ENCODE results near the gene STAP2.

The STAP2 gene

DNA sequence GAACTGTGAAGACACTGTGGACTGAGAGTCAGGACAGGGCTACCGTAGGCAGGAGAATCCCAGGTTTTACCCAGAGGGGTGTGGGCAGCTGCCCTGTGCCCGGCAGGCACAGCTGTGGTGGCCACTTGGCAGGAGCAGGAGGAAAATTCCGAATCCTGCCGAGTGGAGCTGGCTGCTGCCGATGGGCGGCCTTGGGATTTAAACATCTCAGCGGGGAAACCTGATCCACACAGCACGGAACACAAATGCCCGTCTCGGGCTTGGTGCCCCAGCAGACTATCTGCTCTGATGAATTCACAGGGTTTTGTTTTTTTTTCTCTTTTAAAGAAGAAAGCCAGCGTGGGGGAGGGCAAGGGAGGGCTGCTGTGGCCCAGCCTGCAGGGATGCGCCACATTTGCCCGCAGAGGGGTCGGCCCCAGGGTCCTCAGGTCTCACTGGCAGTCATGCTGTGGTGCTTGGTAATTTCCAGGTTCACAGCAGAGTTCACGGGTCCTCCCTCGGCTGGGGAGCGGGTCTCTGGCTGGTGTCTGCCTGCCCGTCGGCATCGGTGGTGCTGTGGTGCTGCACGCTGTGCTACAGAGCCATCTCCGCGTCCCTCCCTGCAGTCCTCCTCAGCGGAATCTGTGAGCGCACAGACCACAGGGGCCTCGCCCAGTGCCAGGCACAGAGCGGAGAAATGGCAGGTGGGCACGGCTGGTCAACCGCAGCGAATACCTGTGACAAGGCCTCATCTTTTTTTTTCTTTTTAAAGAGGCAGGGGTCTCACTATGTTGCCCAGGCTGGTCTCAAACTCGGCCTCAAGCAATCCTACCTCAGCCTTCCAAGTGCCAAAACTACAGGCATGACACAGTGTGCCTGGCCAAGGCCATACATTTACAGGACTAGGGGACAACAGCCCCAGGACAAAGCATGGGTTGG is 32.9 kb upstream of the STAP2 start:
- DNase-seq (ENCODE audit: low read depth, low spot score): no peak

DNA sequence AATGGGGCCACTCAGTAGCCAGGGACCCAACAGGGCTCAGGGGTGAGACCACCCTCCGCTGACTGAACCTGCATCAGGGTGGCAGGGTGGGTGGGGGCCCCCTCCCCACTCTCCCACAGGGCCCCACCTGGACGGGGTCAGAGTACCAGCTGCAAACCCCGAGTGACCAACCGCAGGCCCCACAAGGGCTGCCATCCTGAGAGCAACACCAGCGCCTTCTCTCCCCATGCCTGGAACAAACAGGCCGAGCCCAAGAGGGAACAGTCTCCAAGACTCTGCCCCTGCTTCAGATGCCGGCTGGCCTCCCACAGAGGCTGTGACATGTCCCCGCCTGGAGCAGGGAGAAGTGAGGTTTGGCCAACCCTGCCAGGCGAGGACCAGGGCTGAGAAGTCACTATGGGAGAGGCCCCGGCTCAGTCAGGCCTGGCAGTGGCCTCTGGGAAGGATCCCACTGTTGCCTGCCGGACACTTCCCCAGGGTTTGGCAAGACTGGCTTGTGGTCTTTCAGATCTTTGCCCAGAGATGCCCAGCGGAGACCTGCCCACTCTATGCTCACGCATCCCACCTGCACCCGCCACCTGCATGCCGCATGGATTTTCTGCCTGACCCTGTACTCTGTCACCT is 31.9 kb upstream of the STAP2 start:
- DNase-seq (ENCODE audit: low read depth, low spot score): no peak

DNA sequence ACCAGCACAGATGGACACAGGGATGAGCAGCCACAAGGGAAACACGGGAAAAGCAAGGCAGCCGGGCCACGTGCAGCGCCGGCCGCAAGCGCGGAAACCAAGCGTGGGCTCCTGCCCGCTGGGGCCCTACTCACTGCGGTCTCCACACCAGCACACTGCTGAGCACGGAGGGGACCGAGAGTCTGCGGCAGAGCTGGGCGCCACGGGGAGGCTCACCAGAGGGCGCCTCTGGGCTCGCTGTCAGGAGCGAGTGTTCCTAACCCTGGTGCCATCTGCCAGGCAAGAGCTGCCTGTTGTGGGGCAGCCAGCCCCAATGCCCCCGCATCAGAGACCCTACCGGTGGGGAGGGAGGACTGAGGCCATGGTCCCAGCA is 31.2 kb upstream of the STAP2 start:
- no peak for DNase-seq (ENCODE audit: low read depth, low spot score)

DNA sequence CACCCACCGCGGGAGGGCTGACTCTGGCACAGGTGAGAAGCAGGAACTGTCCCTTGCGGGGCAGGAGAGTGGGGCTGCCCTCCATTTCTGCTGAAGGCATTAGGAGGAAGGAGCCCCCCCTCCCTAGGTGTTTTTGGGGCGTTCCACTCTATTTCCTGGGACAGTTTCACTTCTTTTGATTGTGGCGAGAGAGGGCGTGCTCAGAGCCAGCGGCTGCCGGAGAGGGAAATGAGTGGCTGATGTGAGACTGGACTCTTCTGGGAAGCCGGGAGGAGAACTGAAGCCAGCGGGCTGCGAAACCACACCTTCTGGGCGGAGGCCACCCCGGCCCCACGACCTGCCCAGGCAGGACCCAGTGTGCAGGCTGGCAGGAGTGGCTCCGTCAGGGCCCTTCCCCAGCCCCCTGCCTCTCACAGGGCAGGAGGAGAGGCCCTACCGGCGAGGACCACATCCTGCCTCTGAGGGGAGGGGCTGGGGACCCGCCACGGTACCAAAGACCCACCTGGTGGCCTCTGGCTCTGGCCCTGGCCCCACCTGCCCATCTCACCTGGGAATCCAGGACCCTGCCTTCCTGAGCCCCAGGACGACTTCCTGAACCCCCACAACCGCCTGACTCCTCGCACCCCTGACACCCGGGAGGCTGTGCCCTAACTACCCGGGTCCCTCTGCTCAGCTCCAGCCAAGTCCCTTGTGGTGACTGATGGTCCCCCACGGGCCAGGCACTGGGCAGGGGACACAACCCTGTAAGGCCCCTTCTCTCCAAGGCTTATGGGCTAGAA is 30.7 kb upstream of the STAP2 start:
- DNase-seq (ENCODE audit: low read depth, low spot score): no peak

DNA sequence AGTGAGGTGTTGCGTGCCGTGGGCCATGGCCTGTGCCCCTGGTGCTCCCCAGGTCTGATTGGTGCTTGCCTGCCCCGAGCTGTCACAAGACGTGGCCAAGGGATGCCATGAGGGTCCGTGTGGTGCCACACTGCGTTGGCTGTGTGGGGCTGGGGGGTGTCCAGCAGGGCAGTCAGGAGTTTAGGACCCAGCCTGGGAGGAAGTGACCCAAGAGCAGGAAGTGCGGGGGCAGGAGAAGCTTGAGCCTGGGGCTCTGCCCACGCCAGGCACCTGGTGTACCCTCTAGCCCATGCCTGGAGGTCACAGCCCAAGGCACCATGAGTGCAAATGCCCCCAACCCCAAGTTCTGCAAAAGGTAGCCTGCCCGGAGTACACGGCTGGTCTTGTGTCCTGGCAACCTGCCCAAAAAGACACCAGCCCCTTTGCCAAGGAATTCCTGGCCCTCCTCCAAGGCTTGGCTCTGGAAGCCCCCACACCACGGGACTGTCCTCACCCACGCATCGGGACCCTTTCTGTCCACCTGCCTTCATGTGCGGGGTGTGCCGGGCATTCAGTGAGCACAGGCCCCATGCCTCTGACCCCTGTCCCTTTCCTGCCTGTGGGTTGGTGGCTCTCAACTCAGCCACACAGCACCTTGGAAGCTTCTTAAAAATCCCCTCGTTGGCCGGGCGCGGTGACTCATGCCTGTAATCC is 29.6 kb upstream of the STAP2 start:
- DNase-seq (ENCODE audit: low read depth, low spot score): no peak

DNA sequence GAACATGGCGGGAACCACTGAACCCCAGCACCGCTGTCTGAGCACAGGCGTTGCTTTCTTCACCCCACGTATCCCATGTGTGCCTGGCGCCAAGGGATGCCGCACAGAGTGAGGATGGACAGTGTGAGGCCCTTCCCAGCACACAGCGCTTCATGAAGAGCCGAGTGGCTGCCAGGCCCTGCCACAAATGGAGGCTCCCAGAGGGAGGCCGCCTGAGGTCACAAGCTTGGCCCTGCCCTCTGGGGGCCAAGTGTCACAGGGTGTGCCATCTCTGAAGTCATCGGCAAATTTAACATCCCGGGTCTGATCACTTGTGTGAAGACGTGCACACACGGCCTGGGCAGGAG is 29.1 kb upstream of the STAP2 start:
- no peak for DNase-seq (ENCODE audit: low read depth, low spot score)

DNA sequence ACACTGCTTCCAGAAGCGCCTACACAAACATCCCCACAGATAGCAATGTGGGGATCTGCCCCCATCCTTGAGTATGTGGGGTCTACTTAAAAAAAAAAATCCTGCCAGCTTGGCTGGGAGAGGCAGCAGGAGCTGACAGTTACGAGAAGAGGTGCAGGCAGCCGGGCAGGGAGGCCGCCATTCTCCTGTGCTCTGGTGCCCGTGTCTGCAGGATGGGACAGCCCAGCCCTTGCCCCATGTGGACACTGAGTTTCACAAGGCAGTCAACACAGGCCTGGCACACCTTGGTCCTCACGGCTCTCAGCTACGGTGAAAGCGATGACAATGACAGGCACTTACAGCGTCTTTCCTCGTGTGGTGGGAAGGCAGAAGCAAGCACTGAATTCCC is 28.7 kb upstream of the STAP2 start:
- no peak for DNase-seq (ENCODE audit: low read depth, low spot score)

DNA sequence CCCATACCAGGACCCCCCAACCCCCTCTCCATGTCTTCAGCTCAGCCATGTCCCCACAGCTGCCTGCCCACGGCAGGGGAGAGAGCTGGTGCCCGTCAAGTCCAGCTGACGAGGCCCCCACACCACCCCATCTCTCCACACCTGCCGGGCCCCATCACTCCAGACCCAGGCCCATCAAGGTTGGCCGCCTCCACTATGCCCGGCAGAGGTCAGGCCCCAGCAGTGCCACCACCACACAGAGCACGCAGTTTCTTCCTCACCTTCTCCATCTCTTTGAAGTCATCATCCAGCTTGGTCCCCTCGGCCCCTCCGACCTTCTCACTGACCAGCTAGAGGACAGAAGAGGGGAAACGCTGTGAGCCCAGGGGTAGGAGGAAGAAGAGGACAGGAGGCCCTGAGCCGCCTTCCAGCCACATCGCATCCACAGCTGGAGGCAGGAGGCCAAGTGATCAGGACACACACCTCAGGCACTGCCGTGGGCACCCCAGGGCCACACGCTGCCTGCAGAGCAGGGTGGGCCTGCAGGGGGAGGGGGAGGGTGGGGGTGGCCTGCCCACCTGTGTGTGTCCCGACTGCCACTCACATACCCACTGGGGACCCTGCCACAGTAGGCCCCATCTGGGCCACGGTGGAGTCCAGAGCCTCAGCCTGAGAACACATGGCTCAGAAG is 28.2 kb upstream of the STAP2 start:
- DNase-seq (ENCODE audit: low read depth, low spot score): no peak

DNA sequence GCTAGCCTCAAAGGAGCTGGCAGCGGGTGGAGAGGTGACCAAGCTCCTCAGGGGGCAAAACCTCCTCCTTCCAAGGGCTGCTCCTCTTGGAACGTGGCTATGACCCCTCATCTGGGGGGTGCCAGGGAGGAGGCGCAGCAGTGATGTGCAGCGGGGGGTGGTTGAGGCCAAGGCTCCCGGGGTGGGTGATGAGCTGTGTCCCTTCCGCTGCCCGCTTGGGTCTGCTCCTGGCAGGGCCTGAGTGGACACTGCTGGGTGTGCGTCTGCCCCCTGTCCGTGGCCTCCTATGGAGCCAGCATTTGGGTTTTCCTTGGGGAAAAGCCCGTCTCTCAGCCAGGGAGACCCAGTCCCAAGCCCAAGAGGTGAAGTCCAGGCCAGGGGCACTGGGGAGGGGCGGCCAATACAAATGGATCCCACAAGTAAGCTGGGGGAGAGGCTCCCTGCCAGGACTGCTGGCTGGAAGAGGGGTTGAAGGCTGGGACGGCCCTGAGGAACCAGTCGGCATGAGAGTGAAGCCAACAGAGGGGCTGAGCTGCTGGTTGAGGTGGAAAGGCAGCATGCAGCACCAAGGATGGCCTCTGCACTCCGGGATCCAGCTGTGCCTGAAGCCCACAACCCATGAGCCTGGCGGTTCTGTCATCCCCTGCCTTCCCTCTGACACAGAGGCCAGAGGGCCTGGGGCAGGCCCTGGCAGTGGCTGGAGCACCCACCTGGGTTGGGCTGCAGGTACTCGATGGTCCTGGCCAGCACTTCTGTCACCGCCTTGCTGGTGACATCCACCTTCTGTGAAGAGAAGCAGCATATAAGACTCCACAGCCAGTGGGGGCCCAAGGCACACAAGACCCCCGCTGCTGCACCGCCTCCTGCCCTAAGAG is 27.4 kb upstream of the STAP2 start:
- no peak for DNase-seq (ENCODE audit: low read depth, low spot score)

DNA sequence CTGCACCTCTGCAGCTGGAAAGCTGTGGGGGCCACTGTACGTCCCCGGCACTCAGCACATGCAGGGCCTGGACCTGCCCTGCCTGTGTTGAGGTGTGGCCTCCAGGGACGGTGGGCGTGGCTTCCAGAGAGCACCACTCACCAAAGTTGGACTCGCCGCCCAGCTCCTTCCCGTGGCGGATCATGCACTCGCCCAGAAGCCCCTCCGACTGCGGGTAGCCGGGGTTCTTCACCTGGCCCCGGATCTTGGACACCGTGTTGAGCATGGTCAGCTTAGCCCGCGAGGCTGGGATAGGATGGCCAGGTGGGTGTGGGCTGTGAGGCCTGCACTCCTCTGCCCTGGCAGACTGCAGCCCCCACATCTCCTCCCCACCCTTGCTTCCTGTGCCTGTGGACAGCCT is 26.7 kb upstream of the STAP2 start:
- no peak for DNase-seq (ENCODE audit: low read depth, low spot score)

DNA sequence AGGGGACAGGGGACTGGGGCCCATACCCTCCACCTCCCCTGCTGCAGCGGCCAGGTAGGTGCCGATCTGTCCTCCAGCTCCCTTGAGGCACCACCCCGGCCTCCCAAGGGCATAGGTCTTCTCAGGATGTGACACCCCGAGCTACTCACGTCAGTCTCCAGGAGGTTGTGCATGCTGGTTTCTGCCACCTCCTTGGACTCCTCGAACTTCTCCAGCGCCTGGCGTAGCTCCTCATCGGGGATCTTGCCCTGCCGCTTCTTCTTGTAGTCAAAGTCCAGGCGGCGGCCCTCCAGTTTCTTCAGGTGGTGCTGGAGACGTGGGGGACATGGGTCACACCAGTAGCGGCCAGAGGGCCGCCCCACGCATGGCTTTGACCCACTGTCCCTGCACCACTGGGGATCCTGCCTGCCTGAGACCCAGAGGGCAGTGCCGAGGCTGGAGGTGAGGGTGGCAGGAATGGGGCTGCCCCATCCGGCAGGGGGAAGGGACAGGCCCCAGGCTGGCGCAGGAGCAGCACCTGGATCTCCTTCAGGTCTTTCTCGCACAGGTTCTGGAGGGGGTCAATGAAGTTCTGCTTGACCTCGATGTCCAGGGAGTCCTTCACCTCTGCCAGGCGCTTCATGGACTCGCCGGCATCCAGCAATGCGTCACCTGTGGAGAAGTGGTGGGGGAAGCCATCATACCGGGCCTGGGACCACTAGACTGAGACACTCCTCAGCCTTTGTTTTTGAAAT is 25.1 kb upstream of the STAP2 start:
- DNase-seq (ENCODE audit: low read depth, low spot score): no peak

DNA sequence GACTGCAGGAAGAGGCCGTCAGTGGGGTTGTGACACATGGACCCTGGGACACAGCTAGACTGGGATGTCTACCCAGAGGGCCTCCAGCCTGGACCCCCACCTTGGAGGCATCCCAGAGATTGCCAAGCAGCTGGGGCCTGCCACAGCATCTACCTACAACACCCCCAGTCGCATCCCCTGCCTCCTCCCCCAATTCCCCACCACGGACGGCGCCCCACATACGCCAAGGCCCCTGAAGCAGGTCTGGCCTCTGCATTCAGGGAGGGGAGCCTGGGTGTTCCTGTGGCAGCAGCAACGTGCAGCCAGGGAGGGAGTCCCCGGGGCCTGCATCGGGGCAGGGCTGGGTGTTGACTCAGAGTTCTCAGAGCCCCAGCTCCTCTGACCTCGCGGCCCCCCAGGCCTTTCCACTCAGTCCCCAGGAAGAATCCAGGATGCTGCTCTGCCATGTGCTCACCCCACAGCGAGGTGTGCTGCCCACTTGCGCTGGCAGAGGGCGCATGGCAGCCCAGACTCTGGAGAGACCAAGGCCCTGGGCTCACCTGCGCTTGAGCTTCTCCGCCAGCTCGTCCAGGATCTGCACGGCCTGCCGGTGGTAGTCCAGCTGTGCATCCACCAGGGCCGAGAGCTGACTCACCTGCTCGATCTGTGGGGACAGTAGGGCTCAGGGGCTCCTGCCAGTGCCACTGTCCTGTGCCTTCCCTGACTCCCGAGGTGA is 24.4 kb upstream of the STAP2 start:
- DNase-seq (ENCODE audit: low read depth, low spot score): no peak

DNA sequence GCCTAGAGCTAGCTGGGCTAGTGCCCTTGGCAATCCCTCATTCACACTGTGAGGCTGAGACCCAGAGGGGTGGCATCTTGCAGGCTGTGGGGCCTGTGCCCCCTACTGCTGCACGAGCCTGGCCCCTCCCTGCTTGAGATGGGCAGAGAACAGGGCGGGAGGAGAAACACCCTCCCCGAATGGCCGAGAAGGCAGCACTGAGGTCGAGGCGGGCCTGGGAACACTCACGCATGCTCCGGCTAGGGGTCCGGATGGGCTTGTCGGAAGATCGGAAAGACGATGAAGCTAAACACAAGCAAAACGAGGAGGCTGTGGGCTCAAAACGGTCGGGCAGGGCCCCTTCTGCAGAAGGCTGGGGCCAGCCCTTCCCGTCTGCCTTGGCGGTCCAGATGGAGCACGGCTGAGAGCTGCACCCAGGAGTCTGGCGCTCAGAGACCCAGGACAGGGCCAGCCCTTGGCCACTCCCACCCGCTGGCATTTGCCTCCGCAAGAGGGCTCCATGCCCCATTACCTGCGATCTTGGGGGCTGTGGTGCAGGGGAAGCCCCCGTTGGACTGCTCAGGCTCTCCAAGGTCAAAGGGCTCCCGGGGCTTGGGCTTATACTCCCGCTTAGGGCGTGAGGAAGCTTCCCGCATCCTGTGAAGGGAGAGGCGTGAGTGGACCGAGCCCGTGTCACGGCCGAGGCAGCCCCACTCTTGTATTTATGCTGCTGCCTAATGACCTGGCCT is 23.6 kb upstream of the STAP2 start:
- DNase-seq (ENCODE audit: low read depth, low spot score): no peak

DNA sequence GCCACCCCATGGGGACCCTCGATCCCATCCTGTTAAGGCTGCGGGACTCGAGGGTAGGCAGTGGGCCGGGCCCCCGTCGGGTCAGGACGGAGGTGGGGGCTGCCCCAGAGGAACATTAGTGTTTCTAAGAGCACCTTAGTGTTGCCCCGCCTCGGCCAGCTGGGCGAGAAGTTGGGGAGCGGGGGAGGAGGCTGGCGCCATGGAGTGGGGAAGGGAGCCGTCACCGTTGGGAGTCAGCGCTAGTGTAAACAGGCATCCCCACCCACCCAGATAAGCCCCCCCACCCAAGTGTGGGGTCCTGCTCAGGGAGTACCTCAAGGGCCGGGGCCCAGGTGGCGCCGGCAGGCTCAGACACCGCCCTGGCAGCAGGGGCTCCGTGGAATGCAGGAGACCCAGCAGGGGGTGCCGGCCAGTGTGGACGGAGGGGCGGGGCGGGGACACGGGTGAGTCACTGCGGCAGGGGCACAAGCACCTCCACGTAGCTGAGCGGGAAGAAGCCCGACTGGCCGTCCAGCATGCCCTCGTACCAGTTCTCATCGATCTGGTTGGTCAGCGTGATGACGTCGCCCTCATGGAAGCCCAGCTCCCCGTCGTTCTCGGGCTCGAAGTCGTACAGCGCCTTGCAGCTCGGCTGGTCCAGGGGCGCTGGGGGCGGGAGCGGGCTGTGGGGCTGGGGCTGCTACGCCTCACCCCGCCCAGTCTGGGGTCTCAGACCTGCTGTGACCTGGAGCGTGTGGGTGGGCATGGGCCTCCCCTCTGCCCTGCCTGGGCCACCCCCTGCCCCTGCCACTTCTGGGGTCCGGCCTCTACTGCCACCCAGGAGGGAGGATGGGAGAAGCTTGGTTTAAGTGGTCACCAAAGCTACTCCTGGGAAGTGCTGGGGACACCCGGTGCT is 22.8 kb upstream of the STAP2 start:
- no peak for DNase-seq (ENCODE audit: low read depth, low spot score)

DNA sequence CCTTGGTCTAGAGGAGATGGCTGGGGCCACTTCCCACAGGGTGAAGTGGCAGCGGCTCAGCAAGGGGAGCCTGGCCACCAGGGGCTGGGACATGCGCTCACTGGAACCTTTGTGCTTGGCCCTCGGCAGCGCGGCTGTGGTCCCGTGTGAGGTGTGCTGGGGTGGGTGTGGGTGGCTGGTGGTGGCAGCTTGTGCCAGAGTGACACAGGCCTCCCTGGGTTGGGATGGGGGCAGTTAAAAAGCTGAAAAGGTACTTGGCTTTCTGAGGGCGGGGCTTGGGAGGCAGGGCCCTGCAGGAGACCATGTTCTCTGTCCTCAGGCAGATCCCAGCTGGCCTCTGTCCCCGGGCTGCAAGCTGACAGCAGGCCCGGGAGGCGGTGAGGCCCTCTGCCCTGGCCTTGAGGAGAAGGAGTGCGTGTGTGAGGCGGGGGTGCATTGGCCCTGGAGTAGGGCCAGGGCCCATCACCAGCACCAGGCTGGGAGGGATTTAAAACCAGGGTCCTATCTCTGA is 22.1 kb upstream of the STAP2 start:
- no peak for DNase-seq (ENCODE audit: low read depth, low spot score)

DNA sequence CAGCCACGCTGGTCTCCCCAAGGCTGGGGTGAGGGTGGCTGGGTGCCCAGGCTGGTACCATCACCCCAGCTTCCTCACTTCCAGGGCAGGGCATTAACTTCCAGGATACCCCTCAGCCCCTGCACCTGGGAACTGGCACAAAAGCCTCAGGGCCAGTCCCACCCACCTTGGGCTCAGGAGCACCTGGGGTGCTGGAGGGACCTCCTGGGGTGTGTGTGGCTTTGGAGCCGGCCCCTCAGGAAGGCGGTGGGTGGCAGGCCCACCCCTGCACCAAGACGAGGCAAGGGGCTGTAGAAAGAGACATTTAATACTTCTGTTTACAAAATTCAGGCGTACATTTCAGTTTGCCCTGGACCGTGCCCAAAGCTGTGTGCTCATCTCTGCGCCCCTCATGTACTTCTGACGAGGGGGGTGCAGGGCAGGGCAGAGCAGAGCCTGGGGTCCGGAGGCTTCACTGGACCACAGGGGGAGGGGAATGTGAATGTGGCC is 21.5 kb upstream of the STAP2 start:
- DNase-seq (ENCODE audit: low read depth, low spot score): no peak

DNA sequence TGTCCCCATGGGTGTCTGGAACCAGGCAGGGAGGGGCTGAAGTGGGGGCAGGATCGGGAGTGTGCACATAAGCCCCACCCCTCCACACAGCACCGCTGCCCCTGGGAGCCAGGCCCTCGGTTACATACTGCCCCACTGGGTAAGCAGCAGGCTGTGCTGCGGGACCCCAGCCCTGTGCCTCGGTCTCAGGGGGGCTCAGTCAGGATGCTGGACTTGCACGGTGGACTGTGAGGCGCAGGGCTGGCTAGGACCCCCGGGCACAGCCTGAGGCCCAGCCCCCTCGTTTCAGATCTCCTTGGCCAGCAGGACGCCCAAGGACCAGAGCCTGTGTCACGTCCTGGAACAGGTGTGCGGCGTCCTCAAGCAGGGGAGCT is 21.0 kb upstream of the STAP2 start:
- no peak for DNase-seq (ENCODE audit: low read depth, low spot score)
